ENCODE measurements around the gene MPP2. TPM values are rescaled to one million over a fixed set of nuclear protein-coding genes. Genes with fewer than 3 reads are reported as not detected.
A peak's percentile ranks its signal among the peaks of the same experiment; 100 is the strongest.
"Not testable (repeated sequence)": the region's sequence is repeated elsewhere in the genome, so short reads cannot be mapped to it uniquely, and the experiment has no call there.

The MPP2 gene
- total RNA-seq, 1 experiment from 2014 or later = 5.6 TPM

DNA sequence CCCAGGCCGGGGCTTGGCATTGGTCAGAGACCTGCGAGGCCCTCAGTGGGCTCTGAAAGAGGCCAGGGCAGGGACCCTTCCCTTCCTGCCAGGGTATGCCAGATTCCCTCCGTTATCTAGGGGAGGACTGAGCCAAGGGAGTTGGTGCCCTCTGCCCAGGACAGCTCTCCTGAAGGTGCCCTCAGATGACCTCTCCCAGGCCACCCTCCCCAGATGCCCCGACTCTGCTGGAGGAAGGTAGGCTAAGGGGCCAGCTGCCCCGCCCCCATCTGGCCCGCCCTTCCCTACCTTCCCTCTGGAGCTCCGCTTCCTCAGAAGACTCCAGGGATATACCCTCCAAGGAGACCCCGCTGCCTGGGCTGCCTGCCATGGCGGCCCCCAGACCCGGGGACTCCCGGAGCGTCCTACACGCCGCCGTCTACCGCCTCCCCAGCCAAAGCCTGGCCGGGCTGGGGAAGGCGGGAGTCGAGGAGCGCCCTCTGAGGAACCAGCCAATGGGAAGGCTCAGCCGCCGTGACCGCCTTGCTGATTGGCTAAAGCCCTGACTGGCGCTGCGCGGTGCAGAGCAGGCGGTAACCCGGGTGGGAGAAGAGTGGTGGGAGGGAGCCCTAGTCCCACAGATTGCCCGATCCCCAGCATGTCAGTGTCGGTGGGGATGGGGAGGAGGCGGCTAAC is 7.0 kb downstream of the MPP2 start:
- BruUV-seq (replicated peaks) = no TSS peak
- peak overlapping the region; percentile 65 for H3K4me3 ChIP-seq (ENCODE audit: low read depth, low read length)
- DNase-seq = peak; percentile 93
- Mint-ChIP-seq H3K27ac (ENCODE audit: unreplicated experiment) (peak overlapping the region; percentile 28), H3K9me3 (ENCODE audit: unreplicated experiment) (no peaks in the 10 kb centered on the region), H3K36me3 (ENCODE audit: insufficient read depth, unreplicated experiment) (peaks cover 7% of the 10 kb centered on the region), H3K27me3 (ENCODE audit: insufficient read depth, unreplicated experiment) (peaks cover 8% of the 10 kb centered on the region), H3K4me3 (ENCODE audit: unreplicated experiment) (peak overlapping the region; percentile 82), H3K4me1 (ENCODE audit: low read depth, unreplicated experiment) (no peaks in the 10 kb centered on the region)
- intact Hi-C loops (cut with micrococcal nuclease; ENCODE audit: unreplicated experiment) = loop anchor here (2.0 kb wide), 1 partner anchor 22 kb away; no protein-coding TSS in a partner anchor
- H3K27me3 ChIP-seq (replicated peaks; ENCODE audit: control insufficient read depth, insufficient read depth, low read length) = no peaks in the 10 kb centered on the region
- ChIA-PET POLR2A (no interaction called here), CTCF (interaction anchor here (0.6 to 1.0 kb wide), 2 partner anchors 10 to 206 kb away, joined by 3 read pairs; no protein-coding TSS in a partner anchor)
- peaks cover 7% of the 10 kb centered on the region for H3K4me1 ChIP-seq
- H3K9me3 ChIP-seq = no peaks in the 10 kb centered on the region
- no peaks in the 10 kb centered on the region for H3K36me3 ChIP-seq (ENCODE audit: control insufficient read depth, insufficient read depth, low read length)
- TF ChIP-seq, protein P1, sequence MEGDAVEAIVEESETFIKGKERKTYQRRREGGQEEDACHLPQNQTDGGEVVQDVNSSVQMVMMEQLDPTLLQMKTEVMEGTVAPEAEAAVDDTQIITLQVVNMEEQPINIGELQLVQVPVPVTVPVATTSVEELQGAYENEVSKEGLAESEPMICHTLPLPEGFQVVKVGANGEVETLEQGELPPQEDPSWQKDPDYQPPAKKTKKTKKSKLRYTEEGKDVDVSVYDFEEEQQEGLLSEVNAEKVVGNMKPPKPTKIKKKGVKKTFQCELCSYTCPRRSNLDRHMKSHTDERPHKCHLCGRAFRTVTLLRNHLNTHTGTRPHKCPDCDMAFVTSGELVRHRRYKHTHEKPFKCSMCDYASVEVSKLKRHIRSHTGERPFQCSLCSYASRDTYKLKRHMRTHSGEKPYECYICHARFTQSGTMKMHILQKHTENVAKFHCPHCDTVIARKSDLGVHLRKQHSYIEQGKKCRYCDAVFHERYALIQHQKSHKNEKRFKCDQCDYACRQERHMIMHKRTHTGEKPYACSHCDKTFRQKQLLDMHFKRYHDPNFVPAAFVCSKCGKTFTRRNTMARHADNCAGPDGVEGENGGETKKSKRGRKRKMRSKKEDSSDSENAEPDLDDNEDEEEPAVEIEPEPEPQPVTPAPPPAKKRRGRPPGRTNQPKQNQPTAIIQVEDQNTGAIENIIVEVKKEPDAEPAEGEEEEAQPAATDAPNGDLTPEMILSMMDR (IDR thresholded peaks at IDR 0.05; ENCODE audit: insufficient read depth in 1 of 2, low read depth in 1 of 2, low read length in 1 of 2, severe bottlenecking in 1 of 2, unreplicated experiment in 1 of 2) = no peak

DNA sequence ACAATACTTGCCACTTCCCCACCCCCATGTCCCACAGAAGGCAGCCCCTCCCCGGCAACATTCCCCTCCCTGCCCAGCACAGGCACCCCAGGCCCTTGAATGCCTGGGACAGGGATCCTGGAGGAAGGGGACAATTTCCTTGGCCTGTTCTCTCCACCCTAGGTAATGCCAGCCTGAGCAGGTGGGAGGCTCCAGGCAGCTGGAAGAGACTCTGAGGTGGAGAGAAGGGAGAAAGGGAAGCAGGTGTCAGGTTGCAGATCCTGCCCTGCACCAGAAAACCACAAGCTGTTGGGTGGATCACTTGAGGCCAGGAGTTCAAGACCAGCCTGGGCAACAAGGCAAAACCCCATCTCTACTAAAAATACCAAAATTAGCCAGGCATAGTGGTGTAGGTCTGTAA is 8.9 kb downstream of the MPP2 start:
- TF ChIP-seq, protein P1 (IDR thresholded peaks at IDR 0.05; ENCODE audit: insufficient read depth in 1 of 2, low read depth in 1 of 2, low read length in 1 of 2, severe bottlenecking in 1 of 2, unreplicated experiment in 1 of 2) = no peak
- Mint-ChIP-seq H3K36me3 (ENCODE audit: insufficient read depth, unreplicated experiment) (peaks cover 7% of the 10 kb centered on the region), H3K9me3 (ENCODE audit: unreplicated experiment) (no peaks in the 10 kb centered on the region), H3K4me1 (ENCODE audit: low read depth, unreplicated experiment) (no peaks in the 10 kb centered on the region), H3K27me3 (ENCODE audit: insufficient read depth, unreplicated experiment) (peaks cover 4% of the 10 kb centered on the region), H3K27ac (ENCODE audit: unreplicated experiment) (no peak overlapping the region), H3K4me3 (ENCODE audit: unreplicated experiment) (no peak overlapping the region)
- intact Hi-C loops (cut with micrococcal nuclease; ENCODE audit: unreplicated experiment) = no loop called here
- H3K36me3 ChIP-seq (ENCODE audit: control insufficient read depth, insufficient read depth, low read length) = no peaks in the 10 kb centered on the region
- ChIA-PET CTCF (interaction anchor here (1.0 kb wide), 1 partner anchor 12 kb away, joined by 3 read pairs; no protein-coding TSS in a partner anchor), POLR2A (no interaction called here)
- no peaks in the 10 kb centered on the region for H3K9me3 ChIP-seq
- H3K4me1 ChIP-seq = peaks cover 7% of the 10 kb centered on the region
- H3K27me3 ChIP-seq (replicated peaks; ENCODE audit: control insufficient read depth, insufficient read depth, low read length) = no peaks in the 10 kb centered on the region
- no TSS peak for BruUV-seq (replicated peaks)
- no peak overlapping the region for H3K4me3 ChIP-seq (ENCODE audit: low read depth, low read length)
- no peak for DNase-seq

DNA sequence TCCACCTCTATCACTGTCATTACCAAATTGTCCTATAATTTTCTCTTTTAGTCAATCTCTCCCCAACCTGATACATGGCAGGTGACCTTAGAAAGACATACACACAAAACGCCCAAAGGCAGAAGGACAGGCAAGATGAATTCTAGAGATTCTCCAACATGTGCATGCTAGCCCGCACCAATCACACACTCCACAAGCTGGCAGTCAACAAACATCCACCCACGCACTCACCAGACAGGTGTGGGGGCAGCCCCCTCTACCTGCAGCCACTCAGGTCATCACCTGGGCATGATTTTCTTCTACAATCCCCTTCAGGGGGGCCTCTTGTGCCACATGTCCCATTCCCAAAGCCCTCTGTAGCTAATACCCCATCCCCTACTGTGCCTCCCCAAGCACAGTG is 9.5 kb downstream of the MPP2 start:
- H3K27ac Mint-ChIP-seq (ENCODE audit: unreplicated experiment) = no peak overlapping the region

DNA sequence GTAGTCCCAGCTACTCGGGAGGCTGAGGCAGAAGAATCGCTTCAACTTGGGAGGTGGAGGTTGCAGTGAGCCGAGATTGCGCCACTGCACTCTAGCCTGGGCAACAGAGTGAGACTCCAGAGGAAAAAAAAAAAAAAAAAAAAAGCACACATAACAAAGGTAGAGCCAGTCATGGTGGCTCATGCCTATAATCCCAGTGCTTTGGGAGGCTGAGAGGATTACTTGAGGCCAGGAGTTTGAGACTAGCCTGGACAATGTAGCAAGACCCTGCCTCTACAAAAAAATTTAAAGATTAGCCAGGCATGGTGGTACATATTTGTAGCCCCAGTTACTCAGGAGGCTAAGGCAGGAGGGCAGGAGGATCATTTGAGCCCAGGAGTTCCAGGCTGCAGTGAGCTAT is 12.8 kb downstream of the MPP2 start:
- H3K27me3 ChIP-seq (replicated peaks; ENCODE audit: control insufficient read depth, insufficient read depth, low read length); H3K27ac Mint-ChIP-seq (ENCODE audit: unreplicated experiment); H3K4me3 Mint-ChIP-seq (ENCODE audit: unreplicated experiment); H3K27me3 Mint-ChIP-seq (ENCODE audit: insufficient read depth, unreplicated experiment); H3K9me3 ChIP-seq; BruUV-seq (replicated peaks); CTCF ChIA-PET; POLR2A ChIA-PET; H3K9me3 Mint-ChIP-seq (ENCODE audit: unreplicated experiment); H3K4me3 ChIP-seq (ENCODE audit: low read depth, low read length); H3K36me3 Mint-ChIP-seq (ENCODE audit: insufficient read depth, unreplicated experiment); DNase-seq; H3K36me3 ChIP-seq (ENCODE audit: control insufficient read depth, insufficient read depth, low read length); intact Hi-C loops (cut with micrococcal nuclease; ENCODE audit: unreplicated experiment); H3K4me1 Mint-ChIP-seq (ENCODE audit: low read depth, unreplicated experiment); H3K4me1 ChIP-seq: not testable (repeated sequence)

More for the DNA sequence above, 9.5 kb downstream of the MPP2 start:
- Histone ChIP-seq H3K9me3 (no peaks in the 10 kb centered on the region), H3K4me1 (peaks cover 7% of the 10 kb centered on the region), H3K4me3 (ENCODE audit: low read depth, low read length) (no peak overlapping the region), H3K27me3 (replicated peaks; ENCODE audit: control insufficient read depth, insufficient read depth, low read length) (no peaks in the 10 kb centered on the region), H3K36me3 (ENCODE audit: control insufficient read depth, insufficient read depth, low read length) (no peaks in the 10 kb centered on the region)
- Mint-ChIP-seq H3K9me3 (ENCODE audit: unreplicated experiment) (no peaks in the 10 kb centered on the region), H3K36me3 (ENCODE audit: insufficient read depth, unreplicated experiment) (peaks cover 7% of the 10 kb centered on the region), H3K27me3 (ENCODE audit: insufficient read depth, unreplicated experiment) (peaks cover 4% of the 10 kb centered on the region), H3K4me3 (ENCODE audit: unreplicated experiment) (no peak overlapping the region), H3K4me1 (ENCODE audit: low read depth, unreplicated experiment) (no peaks in the 10 kb centered on the region)
- ChIA-PET POLR2A (no interaction called here), CTCF (interaction anchor here (1.0 kb wide), 1 partner anchor 12 kb away, joined by 3 read pairs; no protein-coding TSS in a partner anchor)
- intact Hi-C loops (cut with micrococcal nuclease; ENCODE audit: unreplicated experiment) = no loop called here
- no peak for DNase-seq
- TF ChIP-seq, protein P1 (IDR thresholded peaks at IDR 0.05; ENCODE audit: insufficient read depth in 1 of 2, low read depth in 1 of 2, low read length in 1 of 2, severe bottlenecking in 1 of 2, unreplicated experiment in 1 of 2) = no peak
- BruUV-seq (replicated peaks) = no TSS peak

Measured in Caco-2 (cell line).